ENCODE results near the gene GALNT15.

GRCh38 chr3:16174026-16174355 is 489 bp upstream of the GALNT15 start:
- TF ChIP-seq EZH2 (IDR thresholded peaks at IDR 0.05; ENCODE audit: borderline replicate concordance, low read depth, low read length, poor library complexity, severe bottlenecking) (no peak), CTCF (conservative IDR thresholded peaks at IDR 0.05; ENCODE audit: low read depth, low read length) (no peak)
